HCT116 (cell line): ENCODE results near the gene PLK1. TPM values are rescaled to one million over a fixed set of nuclear protein-coding genes. Genes with fewer than 3 reads are reported as not detected.

Experiments
- ATAC-seq: fragments of 200-7000 bp; cut with Tn5 transposase; 2 replicates; pipeline ENCODE4 v1.9.1; 2020; ENCODE audit warnings: mild to moderate bottlenecking, moderate library complexity
- BruUV-seq: library from RNA; stranded (reverse); fragments of 400-500 nt; replicated peaks from 2 replicates; lab custom pipeline; 2021; lab: Mats Ljungman, UMichigan
- CTCF ChIA-PET: fragments of 300-600 bp; sonication (Branson Sonifier 250); formaldehyde crosslinking; loops from one replicate; lab custom pipeline; 2021; ENCODE audit warnings: antibody characterized with exemption; lab: Charles Lee
- POLR2A ChIA-PET: fragments of 300-600, 350-600 bp; sonication (Branson Sonifier 250); formaldehyde crosslinking; loops from one replicate; lab custom pipeline; 2021; ENCODE audit warnings: antibody characterized with exemption; lab: Charles Lee
- RAD21 ChIA-PET, 2 experiments: fragments of 300-600 bp; sonication (Branson Sonifier 250); formaldehyde crosslinking; loops; one replicate each; lab custom pipeline; 2023; ENCODE audit warnings: low total read pairs in 2 of 2; ENCODE audit not compliant: uncharacterized antibody in 2 of 2, unreplicated experiment in 2 of 2, low non-redundant PET in 1 of 2; lab: Charles Lee
- DNase-seq: peaks from one replicate; pipeline ENCODE4 v3.0.0-alpha.2; 2010; ENCODE audit warnings: low read depth, low spot score
- H2AFZ ChIP-seq: fragments of 200-600 bp; shearing (Covaris generic), sonication (generic); 2 replicates; pipeline ENCODE4 v1.6.1; 2017; ENCODE audit warnings: low read depth, mixed run types, mixed read lengths, antibody characterized with exemption, low read length; ENCODE audit not compliant: poor library complexity, severe bottlenecking
- H3K27ac ChIP-seq: 2 replicates; pipeline ENCODE4 v1.5.1; 2012; ENCODE audit warnings: low read depth, low read length
- H3K27me3 ChIP-seq: fragments of 200-600 bp; sonication (generic); 2 replicates; pipeline ENCODE4 v1.6.1; 2016; ENCODE audit warnings: mixed run types, low read length, mixed read lengths; ENCODE audit not compliant: insufficient read depth
- H3K36me3 ChIP-seq, 2 experiments: fragments of 200-500 bp in 1 of 2; fragments of 200-600 bp in 1 of 2; sonication (Bioruptor generic) in 1 of 2; sonication (generic) in 1 of 2; 2 replicates each; pipeline versions ENCODE4 v1.5.1 to v1.6.1; 2014 to 2016; ENCODE audit warnings: low read length in 2 of 2, inconsistent platforms in 1 of 2, mixed read lengths in 1 of 2, mixed run types in 1 of 2; ENCODE audit not compliant: insufficient read depth in 2 of 2, control insufficient read depth in 1 of 2
- H3K4me1 ChIP-seq, 2 experiments: fragments of 200-600 bp in 1 of 2; sonication (generic) in 1 of 2; 2 replicates each; pipeline versions ENCODE4 v1.5.1 to v1.6.1; 2012 to 2017; ENCODE audit warnings: low read length in 2 of 2, inconsistent platforms in 1 of 2, mild to moderate bottlenecking in 1 of 2, mixed read lengths in 1 of 2, mixed run types in 1 of 2, moderate library complexity in 1 of 2; ENCODE audit not compliant: insufficient read depth in 2 of 2, control insufficient read depth in 1 of 2
- H3K4me2 ChIP-seq: fragments of 200-600 bp; sonication (generic); 2 replicates; pipeline ENCODE4 v1.6.1; 2017; ENCODE audit warnings: mixed run types, low read length, mixed read lengths
- H3K4me3 ChIP-seq, 2 experiments: fragments of 200-600 bp in 1 of 2; sonication (generic) in 1 of 2; replicated peaks in 1 of 2; 2 replicates each; pipeline ENCODE4 v1.5.1; 2011 to 2016; ENCODE audit warnings: low read length in 2 of 2, control low read depth in 1 of 2, low read depth in 1 of 2, mild to moderate bottlenecking in 1 of 2, mixed read lengths in 1 of 2, mixed run types in 1 of 2
- H3K79me2 ChIP-seq: fragments of 200-600 bp; sonication (generic); 2 replicates; pipeline ENCODE4 v1.6.1; 2017; ENCODE audit warnings: mild to moderate bottlenecking, mixed run types, low read length, moderate library complexity, mixed read lengths; ENCODE audit not compliant: insufficient read depth
- H3K9ac ChIP-seq: fragments of 200-600 bp; sonication (generic); 2 replicates; pipeline ENCODE4 v1.6.1; 2016; ENCODE audit warnings: low read length, mixed read lengths
- H3K9me2 ChIP-seq: fragments of 200-600 bp; sonication (generic), shearing (Covaris generic); 2 replicates; pipeline ENCODE4 v1.6.1; 2017; ENCODE audit warnings: mixed run types, mild to moderate bottlenecking, moderate library complexity; ENCODE audit not compliant: insufficient read depth
- H3K9me3 ChIP-seq, 2 experiments: fragments of 200-500 bp in 1 of 2; fragments of 200-600 bp in 1 of 2; sonication (Bioruptor generic) in 1 of 2; sonication (generic) in 1 of 2; 2 replicates each; pipeline ENCODE4 v1.6.1; 2014 to 2017; ENCODE audit warnings: low read length in 2 of 2, mixed read lengths in 2 of 2, inconsistent platforms in 1 of 2, low read depth in 1 of 2, mild to moderate bottlenecking in 1 of 2, mixed run types in 1 of 2, moderate library complexity in 1 of 2; ENCODE audit not compliant: control insufficient read depth in 1 of 2, insufficient read depth in 1 of 2
- H4K20me1 ChIP-seq: fragments of 200-600 bp; sonication (generic), shearing (Covaris generic); 2 replicates; pipeline ENCODE4 v1.6.1; 2017; ENCODE audit warnings: mixed run types, mild to moderate bottlenecking, moderate library complexity; ENCODE audit not compliant: insufficient read depth
- CBX3 ChIP-seq: IDR thresholded peaks from 2 replicates; pipeline ENCODE4 v1.6.1; 2012; ENCODE audit warnings: low read depth
- ELF1 ChIP-seq: IDR thresholded peaks from 2 replicates; pipeline ENCODE4 v1.6.1; 2012; ENCODE audit warnings: low read depth, borderline replicate concordance
- EZH2 ChIP-seq: fragments of 200-600 bp; sonication (generic); IDR thresholded peaks from 2 replicates; pipeline ENCODE4 v1.6.1; 2017; ENCODE audit warnings: antibody characterized with exemption, mixed run types
- JUND ChIP-seq: IDR thresholded peaks from 2 replicates; pipeline ENCODE4 v1.6.1; 2012
- POLR2A ChIP-seq: IDR thresholded peaks from 2 replicates; pipeline ENCODE4 v1.7.0; 2011; ENCODE audit warnings: borderline replicate concordance; ENCODE audit not compliant: insufficient read depth, insufficient read length; ENCODE audit errors: extremely low read depth
- SP1 ChIP-seq: IDR thresholded peaks from 2 replicates; pipeline ENCODE4 v1.6.1; 2012; ENCODE audit warnings: low read depth
- TCF7L2 ChIP-seq: IDR thresholded peaks from 2 replicates; pipeline ENCODE4 v1.7.0; 2011; ENCODE audit warnings: borderline replicate concordance, inconsistent platforms; ENCODE audit not compliant: insufficient read depth, insufficient read length; ENCODE audit errors: extremely low read depth
- YY1 ChIP-seq: IDR thresholded peaks from 2 replicates; pipeline ENCODE4 v1.6.1; 2011; ENCODE audit warnings: low read length, low read depth, moderate library complexity, mild to moderate bottlenecking; ENCODE audit not compliant: insufficient replicate concordance; ENCODE audit errors: extremely low read depth
- ZFX ChIP-seq: fragments of 450-650 bp; IDR thresholded peaks from 2 replicates; pipeline ENCODE4 v1.6.1; 2017
- intact Hi-C: fragments of 100-400 bp; cut with micrococcal nuclease; formaldehyde crosslinking; loops from 2 replicates; pipeline ENCODE4 v1.10.0; 2022
- total RNA-seq: library from RNA; stranded (reverse); gene quantifications from one replicate; pipeline ENCODE4 v1.2.1, GENCODE V29; 2021; ENCODE audit not compliant: unreplicated experiment
- TF ChIP-seq, protein P1 (sequence below): IDR thresholded peaks from 2 replicates; pipeline ENCODE4 v1.6.1; 2012
- TF ChIP-seq, protein P2 (sequence below): IDR thresholded peaks from 2 replicates; pipeline ENCODE4 v1.6.1; 2012; ENCODE audit warnings: low read depth
- TF ChIP-seq, protein P3 (sequence below): IDR thresholded peaks from 2 replicates; pipeline ENCODE4 v1.6.1; 2011; ENCODE audit warnings: mild to moderate bottlenecking, low read length, moderate library complexity; ENCODE audit not compliant: insufficient replicate concordance; ENCODE audit errors: extremely low read depth
- TF ChIP-seq, protein P4 (sequence below), 3 experiments: fragments of 200-600 bp in 1 of 3; sonication (generic) in 1 of 3; IDR thresholded peaks in 2 of 3; conservative IDR thresholded peaks in 1 of 3; 2 replicates each; pipeline ENCODE4 v1.5.1; 2012 to 2017; ENCODE audit warnings: low read depth in 2 of 3, low read length in 2 of 3, antibody characterized with exemption in 1 of 3, borderline replicate concordance in 1 of 3, control low read depth in 1 of 3, mild to moderate bottlenecking in 1 of 3, mixed read lengths in 1 of 3, mixed run types in 1 of 3, moderate library complexity in 1 of 3; ENCODE audit not compliant: insufficient read depth in 1 of 3

PLK1 gene
- total RNA-seq, 1 experiment from 2014 or later, result 144 TPM

DNA sequence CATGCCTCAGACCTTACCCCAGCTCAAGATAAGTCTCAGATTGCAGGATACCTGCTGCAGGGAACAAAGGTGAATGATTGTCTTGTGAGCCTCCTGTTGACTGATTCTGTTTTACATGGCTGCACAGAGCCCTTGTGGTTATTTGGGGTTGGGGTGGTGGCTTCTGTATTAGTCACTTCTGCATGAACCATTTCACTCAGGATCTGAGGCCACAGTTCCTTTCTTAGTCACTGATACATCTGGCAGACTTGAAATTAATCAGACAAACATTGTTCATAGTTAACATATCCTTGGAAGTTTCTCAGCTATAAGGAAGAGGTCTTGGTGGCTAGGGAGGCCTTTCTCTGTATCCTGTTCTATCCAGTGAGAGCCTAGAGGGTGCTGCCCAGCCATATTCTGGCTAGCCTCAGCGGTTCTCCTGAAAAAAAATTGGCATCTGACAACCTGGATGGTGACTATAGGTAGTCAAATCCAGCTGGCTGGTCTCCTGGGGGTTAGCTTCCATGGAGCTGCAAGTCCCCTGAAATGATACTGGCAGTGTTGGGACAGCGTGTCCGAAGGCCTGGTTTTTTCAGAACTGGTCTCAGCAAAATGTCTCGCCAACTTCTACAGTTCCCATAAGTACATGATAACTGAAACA, 8.4 kb upstream of the PLK1 start (continued):
- no peak for TF ChIP-seq CBX3
- TF ChIP-seq YY1, result no peak
- TF ChIP-seq SP1, result no peak
- no peak for TF ChIP-seq JUND
- TF ChIP-seq, protein P1, sequence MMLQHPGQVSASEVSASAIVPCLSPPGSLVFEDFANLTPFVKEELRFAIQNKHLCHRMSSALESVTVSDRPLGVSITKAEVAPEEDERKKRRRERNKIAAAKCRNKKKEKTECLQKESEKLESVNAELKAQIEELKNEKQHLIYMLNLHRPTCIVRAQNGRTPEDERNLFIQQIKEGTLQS, result no peak
- no peak for TF ChIP-seq EZH2

DNA sequence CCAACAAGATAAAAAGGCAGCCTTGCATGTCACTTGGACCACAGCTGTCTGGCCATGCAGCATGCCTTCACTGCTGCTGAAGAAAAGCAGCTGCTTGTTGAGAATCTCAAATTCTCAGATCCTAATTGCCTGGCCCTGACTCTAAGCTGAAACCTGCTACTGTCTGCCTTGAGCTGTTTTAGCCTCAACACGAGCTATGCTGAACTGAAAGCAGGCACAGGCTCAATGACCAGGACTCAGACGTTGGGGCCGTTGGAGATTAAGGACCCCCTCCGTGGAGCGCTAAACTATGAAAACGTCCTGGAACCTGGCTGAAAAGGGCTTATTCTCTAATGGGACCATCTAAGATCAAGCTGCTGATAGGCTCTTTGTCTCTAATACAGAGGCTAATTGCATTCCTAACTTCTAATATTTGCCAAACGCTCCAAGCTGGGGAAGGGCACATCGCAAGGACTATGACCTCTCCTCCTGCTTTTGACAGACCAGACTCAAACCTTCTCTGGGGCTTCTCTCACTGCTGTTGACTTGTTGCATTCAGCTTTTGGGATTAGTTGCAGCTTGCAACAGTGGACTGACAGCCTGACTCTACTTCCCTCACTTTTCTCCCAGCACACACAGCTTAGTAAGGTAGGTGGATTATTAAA, 4.6 kb upstream of the PLK1 start:
- Histone ChIP-seq H3K4me1 (peaks cover 4 to 11% of the 10 kb centered on the region in 2 experiments; a peak in 3 of 4 replicates), H3K9ac (no peak overlapping the region), H3K36me3 (peaks cover 0 to 6% of the 10 kb centered on the region in 2 experiments; a peak in 1 of 4 replicates), H3K4me2 (no peak overlapping the region)
- RAD21 ChIA-PET, result no interaction called here
- no peak for DNase-seq
- intact Hi-C loops, result no loop called here
- TF ChIP-seq ZFX (no peak), ELF1 (no peak), POLR2A (no peak), EZH2 (no peak), TCF7L2 (no peak)
- TF ChIP-seq, protein P2, sequence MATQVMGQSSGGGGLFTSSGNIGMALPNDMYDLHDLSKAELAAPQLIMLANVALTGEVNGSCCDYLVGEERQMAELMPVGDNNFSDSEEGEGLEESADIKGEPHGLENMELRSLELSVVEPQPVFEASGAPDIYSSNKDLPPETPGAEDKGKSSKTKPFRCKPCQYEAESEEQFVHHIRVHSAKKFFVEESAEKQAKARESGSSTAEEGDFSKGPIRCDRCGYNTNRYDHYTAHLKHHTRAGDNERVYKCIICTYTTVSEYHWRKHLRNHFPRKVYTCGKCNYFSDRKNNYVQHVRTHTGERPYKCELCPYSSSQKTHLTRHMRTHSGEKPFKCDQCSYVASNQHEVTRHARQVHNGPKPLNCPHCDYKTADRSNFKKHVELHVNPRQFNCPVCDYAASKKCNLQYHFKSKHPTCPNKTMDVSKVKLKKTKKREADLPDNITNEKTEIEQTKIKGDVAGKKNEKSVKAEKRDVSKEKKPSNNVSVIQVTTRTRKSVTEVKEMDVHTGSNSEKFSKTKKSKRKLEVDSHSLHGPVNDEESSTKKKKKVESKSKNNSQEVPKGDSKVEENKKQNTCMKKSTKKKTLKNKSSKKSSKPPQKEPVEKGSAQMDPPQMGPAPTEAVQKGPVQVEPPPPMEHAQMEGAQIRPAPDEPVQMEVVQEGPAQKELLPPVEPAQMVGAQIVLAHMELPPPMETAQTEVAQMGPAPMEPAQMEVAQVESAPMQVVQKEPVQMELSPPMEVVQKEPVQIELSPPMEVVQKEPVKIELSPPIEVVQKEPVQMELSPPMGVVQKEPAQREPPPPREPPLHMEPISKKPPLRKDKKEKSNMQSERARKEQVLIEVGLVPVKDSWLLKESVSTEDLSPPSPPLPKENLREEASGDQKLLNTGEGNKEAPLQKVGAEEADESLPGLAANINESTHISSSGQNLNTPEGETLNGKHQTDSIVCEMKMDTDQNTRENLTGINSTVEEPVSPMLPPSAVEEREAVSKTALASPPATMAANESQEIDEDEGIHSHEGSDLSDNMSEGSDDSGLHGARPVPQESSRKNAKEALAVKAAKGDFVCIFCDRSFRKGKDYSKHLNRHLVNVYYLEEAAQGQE, result no peak
- TF ChIP-seq, protein P3, sequence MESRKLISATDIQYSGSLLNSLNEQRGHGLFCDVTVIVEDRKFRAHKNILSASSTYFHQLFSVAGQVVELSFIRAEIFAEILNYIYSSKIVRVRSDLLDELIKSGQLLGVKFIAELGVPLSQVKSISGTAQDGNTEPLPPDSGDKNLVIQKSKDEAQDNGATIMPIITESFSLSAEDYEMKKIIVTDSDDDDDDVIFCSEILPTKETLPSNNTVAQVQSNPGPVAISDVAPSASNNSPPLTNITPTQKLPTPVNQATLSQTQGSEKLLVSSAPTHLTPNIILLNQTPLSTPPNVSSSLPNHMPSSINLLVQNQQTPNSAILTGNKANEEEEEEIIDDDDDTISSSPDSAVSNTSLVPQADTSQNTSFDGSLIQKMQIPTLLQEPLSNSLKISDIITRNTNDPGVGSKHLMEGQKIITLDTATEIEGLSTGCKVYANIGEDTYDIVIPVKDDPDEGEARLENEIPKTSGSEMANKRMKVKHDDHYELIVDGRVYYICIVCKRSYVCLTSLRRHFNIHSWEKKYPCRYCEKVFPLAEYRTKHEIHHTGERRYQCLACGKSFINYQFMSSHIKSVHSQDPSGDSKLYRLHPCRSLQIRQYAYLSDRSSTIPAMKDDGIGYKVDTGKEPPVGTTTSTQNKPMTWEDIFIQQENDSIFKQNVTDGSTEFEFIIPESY, result no peak
- TF ChIP-seq, protein P4, sequence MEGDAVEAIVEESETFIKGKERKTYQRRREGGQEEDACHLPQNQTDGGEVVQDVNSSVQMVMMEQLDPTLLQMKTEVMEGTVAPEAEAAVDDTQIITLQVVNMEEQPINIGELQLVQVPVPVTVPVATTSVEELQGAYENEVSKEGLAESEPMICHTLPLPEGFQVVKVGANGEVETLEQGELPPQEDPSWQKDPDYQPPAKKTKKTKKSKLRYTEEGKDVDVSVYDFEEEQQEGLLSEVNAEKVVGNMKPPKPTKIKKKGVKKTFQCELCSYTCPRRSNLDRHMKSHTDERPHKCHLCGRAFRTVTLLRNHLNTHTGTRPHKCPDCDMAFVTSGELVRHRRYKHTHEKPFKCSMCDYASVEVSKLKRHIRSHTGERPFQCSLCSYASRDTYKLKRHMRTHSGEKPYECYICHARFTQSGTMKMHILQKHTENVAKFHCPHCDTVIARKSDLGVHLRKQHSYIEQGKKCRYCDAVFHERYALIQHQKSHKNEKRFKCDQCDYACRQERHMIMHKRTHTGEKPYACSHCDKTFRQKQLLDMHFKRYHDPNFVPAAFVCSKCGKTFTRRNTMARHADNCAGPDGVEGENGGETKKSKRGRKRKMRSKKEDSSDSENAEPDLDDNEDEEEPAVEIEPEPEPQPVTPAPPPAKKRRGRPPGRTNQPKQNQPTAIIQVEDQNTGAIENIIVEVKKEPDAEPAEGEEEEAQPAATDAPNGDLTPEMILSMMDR (IDR thresholded peaks at IDR 0.05 in 2 of 3, conservative IDR thresholded peaks at IDR 0.05 in 1 of 3; ENCODE audit: borderline replicate concordance in 1 of 3, insufficient read depth in 1 of 3, low read depth in 2 of 3, low read length in 2 of 3), result no peak
- TF ChIP-seq, all 23 proteins: peak for 0
- no TSS peak for BruUV-seq
- H3K9me2 ChIP-seq, result no peaks in the 10 kb centered on the region
- H4K20me1 ChIP-seq, result no peaks in the 10 kb centered on the region
- no peak overlapping the region for H3K4me3 ChIP-seq
- peaks cover 4% of the 10 kb centered on the region for H3K79me2 ChIP-seq
- H3K9me3 ChIP-seq, result no peaks in the 10 kb centered on the region
- no peak overlapping the region for H3K27ac ChIP-seq
- no peaks in the 10 kb centered on the region for H3K27me3 ChIP-seq
- no peak for ATAC-seq
- ChIA-PET POLR2A (no interaction called here), CTCF (no interaction called here)
- H2AFZ ChIP-seq, result no peak overlapping the region
